ENCODE results near the gene CDCA8. TPM values are rescaled to one million over a fixed set of nuclear protein-coding genes. Genes with fewer than 3 reads are reported as not detected.

Gene CDCA8
- total RNA-seq, 1 donor from 2014 or later, result 72.1 TPM

GRCh38 chr1:37739222-37739621 is 46.9 kb downstream of the CDCA8 start:
- no peak overlapping the region for H3K4me3 Mint-ChIP-seq
- peaks cover 4% of the 10 kb centered on the region for H3K9me3 Mint-ChIP-seq
- no peak overlapping the region for H3K27ac Mint-ChIP-seq (ENCODE audit: unreplicated experiment)
- H3K27me3 Mint-ChIP-seq (ENCODE audit: low read depth), result peaks cover 78% of the 10 kb centered on the region
- DNase-seq (ENCODE audit: low read depth, low spot score), result no peak
- peaks cover 14% of the 10 kb centered on the region for H3K4me1 Mint-ChIP-seq
- TF ChIP-seq CTCF (conservative IDR thresholded peaks at IDR 0.05), result no peak
- no peaks in the 10 kb centered on the region for H3K36me3 Mint-ChIP-seq (ENCODE audit: low read depth)

GRCh38 chr1:37741130-37741529 is 48.8 kb downstream of the CDCA8 start:
- Mint-ChIP-seq H3K4me3 (no peak overlapping the region), H3K27ac (ENCODE audit: unreplicated experiment) (no peak overlapping the region), H3K4me1 (peaks cover 10% of the 10 kb centered on the region), H3K27me3 (ENCODE audit: low read depth) (peaks cover 69% of the 10 kb centered on the region), H3K9me3 (peaks cover 4% of the 10 kb centered on the region), H3K36me3 (ENCODE audit: low read depth) (no peaks in the 10 kb centered on the region)
- TF ChIP-seq CTCF (conservative IDR thresholded peaks at IDR 0.05), result no peak
- no peak for DNase-seq (ENCODE audit: low read depth, low spot score)

- H3K36me3 Mint-ChIP-seq (ENCODE audit: low read depth), result no peaks in the 10 kb centered on the region
- peaks cover 69% of the 10 kb centered on the region for H3K27me3 Mint-ChIP-seq (ENCODE audit: low read depth)
- no peak for TF ChIP-seq CTCF (conservative IDR thresholded peaks at IDR 0.05)
- peaks cover 5% of the 10 kb centered on the region for H3K9me3 Mint-ChIP-seq
- peaks cover 10% of the 10 kb centered on the region for H3K4me1 Mint-ChIP-seq
- DNase-seq (ENCODE audit: low read depth, low spot score), result no peak
- no peak overlapping the region for H3K4me3 Mint-ChIP-seq
- no peak overlapping the region for H3K27ac Mint-ChIP-seq (ENCODE audit: unreplicated experiment)
These were observed 49.3 kb downstream of the CDCA8 start for GRCh38 chr1:37741662-37742061.

GRCh38 chr1:37746806-37747205 is 54.5 kb downstream of the CDCA8 start:
- no peak for TF ChIP-seq CTCF (conservative IDR thresholded peaks at IDR 0.05)
- H3K36me3 Mint-ChIP-seq (ENCODE audit: low read depth), result no peaks in the 10 kb centered on the region
- peaks cover 2% of the 10 kb centered on the region for H3K4me1 Mint-ChIP-seq
- no peak overlapping the region for H3K4me3 Mint-ChIP-seq
- H3K9me3 Mint-ChIP-seq, result peaks cover 2% of the 10 kb centered on the region
- peaks cover 77% of the 10 kb centered on the region for H3K27me3 Mint-ChIP-seq (ENCODE audit: low read depth)
- DNase-seq (ENCODE audit: low read depth, low spot score), result no peak
- no peak overlapping the region for H3K27ac Mint-ChIP-seq (ENCODE audit: unreplicated experiment)

- H3K9me3 Mint-ChIP-seq, result peaks cover 2% of the 10 kb centered on the region
- H3K36me3 Mint-ChIP-seq (ENCODE audit: low read depth), result no peaks in the 10 kb centered on the region
- no peak for DNase-seq (ENCODE audit: low read depth, low spot score)
- H3K27ac Mint-ChIP-seq (ENCODE audit: unreplicated experiment), result no peak overlapping the region
- no peaks in the 10 kb centered on the region for H3K4me1 Mint-ChIP-seq
- H3K4me3 Mint-ChIP-seq, result no peak overlapping the region
- peaks cover 76% of the 10 kb centered on the region for H3K27me3 Mint-ChIP-seq (ENCODE audit: low read depth)
- TF ChIP-seq CTCF (conservative IDR thresholded peaks at IDR 0.05), result no peak
These were observed 56.2 kb downstream of the CDCA8 start for GRCh38 chr1:37748565-37748964.

GRCh38 chr1:37752213-37752582 is 59.9 kb downstream of the CDCA8 start:
- Mint-ChIP-seq H3K9me3 (no peaks in the 10 kb centered on the region), H3K36me3 (ENCODE audit: low read depth) (no peaks in the 10 kb centered on the region)
- DNase-seq (ENCODE audit: low read depth, low spot score), result no peak

More at GRCh38 chr1:37752213-37752582, 59.9 kb downstream of the CDCA8 start:
- Mint-ChIP-seq H3K4me1 (no peaks in the 10 kb centered on the region), H3K27ac (ENCODE audit: unreplicated experiment) (no peak overlapping the region), H3K27me3 (ENCODE audit: low read depth) (peaks cover 58% of the 10 kb centered on the region), H3K4me3 (peak overlapping the region; percentile 78)
- TF ChIP-seq CTCF (conservative IDR thresholded peaks at IDR 0.05), result no peak

All from neural crest cell (in vitro differentiated cells).